Right lobe of liver (tissue), 6 donors: Measurements from ENCODE around the gene FAAH2. TPM values are rescaled to one million over a fixed set of nuclear protein-coding genes. Genes with fewer than 3 reads are reported as not detected.
A peak's percentile ranks its signal among the peaks of the same experiment; 100 is the strongest.
"Not testable (repeated sequence)": the region's sequence is repeated elsewhere in the genome, so short reads cannot be mapped to it uniquely, and the experiment has no call there.

Experiments used
- ATAC-seq, 4 donors: fragments of 200-7000 bp; cut with Tn5 transposase; one replicate each; pipeline ENCODE4 v1.9.1; 2020; ENCODE audit warnings: mild to moderate bottlenecking in 4 of 4, moderate library complexity in 4 of 4
- DNase-seq, 3 donors: peaks; one replicate each; pipeline ENCODE4 v3.0.0-alpha.2; 2020
- H3K27ac ChIP-seq, 3 donors: fragments of 200-600 bp; one replicate each; pipeline ENCODE4 v1.8.0; 2022
- H3K27me3 ChIP-seq, 2 donors: fragments of 200-600 bp; one replicate each; pipeline ENCODE4 v1.8.0; 2022
- H3K36me3 ChIP-seq, 4 donors: fragments of 200-600 bp; sonication (generic) in 1 of 4; one replicate each; pipeline versions ENCODE4 v1.5.1 to v1.8.0; 2017 to 2022; ENCODE audit warnings: control low read depth in 1 of 4
- H3K4me1 ChIP-seq, 4 donors: fragments of 200-600 bp; sonication (generic) in 1 of 4; one replicate each; pipeline versions ENCODE4 v1.5.1 to v1.8.0; 2017 to 2022; ENCODE audit warnings: control low read depth in 1 of 4
- H3K4me3 ChIP-seq, 3 donors: fragments of 200-600 bp; one replicate each; pipeline ENCODE4 v1.8.0; 2022
- H3K9me3 ChIP-seq, 4 donors: fragments of 200-600 bp; sonication (generic) in 1 of 4; one replicate each; pipeline versions ENCODE4 v1.5.1 to v1.8.0; 2017 to 2022; ENCODE audit warnings: control low read depth in 1 of 4
- CTCF ChIP-seq, 4 donors: fragments of 200-600 bp in 3 of 4; fragments of 450-650 bp in 1 of 4; IDR thresholded peaks; one replicate each; pipeline versions ENCODE4 v1.5.1 to v1.8.0; 2016 to 2022; ENCODE audit warnings: antibody characterized with exemption in 4 of 4, mild to moderate bottlenecking in 2 of 4
- POLR2A ChIP-seq: fragments of 450-650 bp; IDR thresholded peaks from one replicate; pipeline ENCODE4 v1.6.1; 2017; ENCODE audit warnings: antibody characterized with exemption, mild to moderate bottlenecking
- WGBS: methylation state at CpG from one replicate; pipeline ENCODE4 v1.1.6; 2018; ENCODE audit warnings: low coverage, low lambda C conversion rate; ENCODE audit not compliant: insufficient coverage; ENCODE audit errors: missing lambda C conversion rate; 5-methylcytosine and 5-hydroxymethylcytosine counted together
- intact Hi-C, 2 donors: fragments of 100-400 bp; cut with DNase I; formaldehyde crosslinking; loops; one replicate each; pipeline versions ENCODE4 v1.11.2 to v1.14.1; 2022
- total RNA-seq, 6 experiments: library from RNA; depleted of rRNA in 2 of 6; stranded (reverse); fragments of >200 nt in 2 of 6; fragmentation: NEBNext Ultra II Directional in 3 of 6; extraction: Animal tissue kit (Norgen Biotek cat#: 25700) in 3 of 6; gene quantifications; one replicate each; pipeline versions ENCODE4 v1.1.0 to v1.2.4, GENCODE V29; 2016 to 2023
- donor health status: DM: no; HTN: yes; CAD: no.
- donor health status: DM: no; HTN: no; CAD: no.
- donor health status: DM: no; HTN: no; CAD: no.
- donor health status: DM: no; HTN: yes; CAD: no.
- donor health status: DM: no; HTN: yes; CAD: no.

The FAAH2 gene
- total RNA-seq, 6 experiments from 2014 or later, result 6.9 to 19.7 (median 10.0) TPM

- TF ChIP-seq CTCF (IDR thresholded peaks at IDR 0.05) (no peak), POLR2A (no peak)
- DNase-seq (no peak), ATAC-seq (no peak)
- H3K4me3 ChIP-seq, result no peak overlapping the region
- no peaks in the 10 kb centered on the region for H3K9me3 ChIP-seq
- WGBS, result no CpG with 5 or more reads among the region's 1 CpG
- no peaks in the 10 kb centered on the region for H3K4me1 ChIP-seq
- no peaks in the 10 kb centered on the region for H3K27me3 ChIP-seq
- no peak overlapping the region for H3K27ac ChIP-seq
- no peaks in the 10 kb centered on the region for H3K36me3 ChIP-seq
- intact Hi-C loops, result no loop called here
Observed at GRCh38 chrX:57367649-57368048, 81.1 kb downstream of the FAAH2 start.

GRCh38 chrX:57368158-57368557 lies 81.7 kb downstream of the FAAH2 start:
- intact Hi-C loops, result no loop called here
- Histone ChIP-seq H3K9me3 (no peaks in the 10 kb centered on the region), H3K27me3 (no peaks in the 10 kb centered on the region), H3K4me1 (no peaks in the 10 kb centered on the region), H3K36me3 (no peaks in the 10 kb centered on the region), H3K27ac (no peak overlapping the region), H3K4me3 (no peak overlapping the region)
- TF ChIP-seq CTCF (IDR thresholded peaks at IDR 0.05) (no peak), POLR2A (no peak)
- no peak for DNase-seq
- no peak for ATAC-seq
- WGBS, result no CpG with 5 or more reads among the region's 1 CpG

- no peak for DNase-seq
- ATAC-seq, result no peak
- no peak for TF ChIP-seq CTCF (IDR thresholded peaks at IDR 0.05)
- TF ChIP-seq POLR2A, result no peak
- H3K27ac ChIP-seq, result no peak overlapping the region
- no peaks in the 10 kb centered on the region for H3K4me1 ChIP-seq
- intact Hi-C loops, result no loop called here
- no peaks in the 10 kb centered on the region for H3K36me3 ChIP-seq
- H3K4me3 ChIP-seq, result no peak overlapping the region
- H3K9me3 ChIP-seq, result no peaks in the 10 kb centered on the region
- no peaks in the 10 kb centered on the region for H3K27me3 ChIP-seq
- 71% methylated on average over 4 of the region's 4 CpGs for WGBS
Observed at GRCh38 chrX:57379296-57379695, 92.8 kb downstream of the FAAH2 start.

GRCh38 chrX:57380026-57380796 lies 93.7 kb downstream of the FAAH2 start:
- Histone ChIP-seq H3K4me1 (no peaks in the 10 kb centered on the region), H3K36me3 (no peaks in the 10 kb centered on the region), H3K27me3 (no peaks in the 10 kb centered on the region), H3K27ac (no peak overlapping the region), H3K4me3 (no peak overlapping the region), H3K9me3 (no peaks in the 10 kb centered on the region)
- ATAC-seq, result no peak
- intact Hi-C loops, result no loop called here
- no peak for DNase-seq
- WGBS, result 66% methylated on average over 3 of the region's 3 CpGs
- TF ChIP-seq CTCF (IDR thresholded peaks at IDR 0.05), result no peak
- no peak for TF ChIP-seq POLR2A

- H3K9me3 ChIP-seq, H3K27ac ChIP-seq, H3K4me1 ChIP-seq, H3K4me3 ChIP-seq, H3K36me3 ChIP-seq, intact Hi-C loops, H3K27me3 ChIP-seq: not testable (repeated sequence)
- DNase-seq (peak in 1 of 3 donors; percentile 44), ATAC-seq (peak; percentile 45 to 67 (median 60))
- 35% methylated on average over 3 of the region's 7 CpGs for WGBS
Observed at GRCh38 chrX:57394162-57394561, 107.7 kb downstream of the FAAH2 start.

GRCh38 chrX:57403191-57403590 lies 116.7 kb downstream of the FAAH2 start:
- H3K27ac ChIP-seq, intact Hi-C loops, DNase-seq, H3K9me3 ChIP-seq, H3K36me3 ChIP-seq, H3K27me3 ChIP-seq, H3K4me1 ChIP-seq, H3K4me3 ChIP-seq, ATAC-seq: not testable (repeated sequence)
- 65% methylated on average over 5 of the region's 5 CpGs for WGBS
